D721Med (cell line): ENCODE data around the gene CNIH1.

ENCODE experiments used
- DNase-seq: peaks from one replicate; pipeline ENCODE4 v3.0.0; 2011; ENCODE audit warnings: low spot score; ENCODE audit not compliant: insufficient read length
- FAIRE-seq: peaks from 2 replicates; lab custom pipeline; 2011; peaks lifted over from hg19 to GRCh38; lab: Jason Lieb, UNC
- CTCF ChIP-seq: IDR thresholded peaks from 2 replicates; pipeline ENCODE4 v1.5.1; 2012; ENCODE audit warnings: mild to moderate bottlenecking, control low read depth; ENCODE audit not compliant: insufficient read depth; ENCODE audit errors: missing control alignments

Gene CNIH1

GRCh38 chr14:54487771-54488170 is 46.6 kb upstream of the CNIH1 start:
- TF ChIP-seq CTCF: no peak
- FAIRE-seq: peak; percentile 32
- peak; percentile 55 for DNase-seq

- DNase-seq: no peak
- FAIRE-seq: no peak
- no peak for TF ChIP-seq CTCF
These were observed 45.5 kb upstream of the CNIH1 start for GRCh38 chr14:54486685-54487084.

GRCh38 chr14:54483846-54484245 is 42.7 kb upstream of the CNIH1 start:
- no peak for TF ChIP-seq CTCF
- FAIRE-seq (no peak), DNase-seq (no peak)

- no peak for DNase-seq
- TF ChIP-seq CTCF: no peak
- peak; percentile 81 for FAIRE-seq
These were observed 42.0 kb upstream of the CNIH1 start for GRCh38 chr14:54483073-54483745.

GRCh38 chr14:54481695-54482094 is 40.5 kb upstream of the CNIH1 start:
- no peak for TF ChIP-seq CTCF
- DNase-seq: no peak
- no peak for FAIRE-seq

- TF ChIP-seq CTCF: no peak
- DNase-seq: no peak
- no peak for FAIRE-seq
These were observed 39.8 kb upstream of the CNIH1 start for GRCh38 chr14:54480830-54481562.

- DNase-seq: no peak
- no peak for TF ChIP-seq CTCF
- no peak for FAIRE-seq
These were observed 37.6 kb upstream of the CNIH1 start for GRCh38 chr14:54478636-54479215.
